GM18907 (cell line): ENCODE measurements around the gene CD320.
"Not testable (repeated sequence)": the region's sequence is repeated elsewhere in the genome, so short reads cannot be mapped to it uniquely, and the experiment has no call there.

Experiments
- ATAC-seq: cut with Tn5 transposase; IDR thresholded peaks from one replicate; pipeline ENCODE4 v1.9.1; 2021; ENCODE audit warnings: mild to moderate bottlenecking, moderate library complexity; ENCODE audit not compliant: unreplicated experiment

Gene CD320

GRCh38 chr19:8333767-8334457, 25.8 kb upstream of the CD320 start:
- ATAC-seq: no peak

- ATAC-seq: no peak
These were observed 25.0 kb upstream of the CD320 start for GRCh38 chr19:8332976-8333766.

GRCh38 chr19:8331263-8331845, 23.2 kb upstream of the CD320 start:
- ATAC-seq: no peak

- no peak for ATAC-seq
These were observed 21.8 kb upstream of the CD320 start for GRCh38 chr19:8329996-8330395.

GRCh38 chr19:8325454-8325853, 17.3 kb upstream of the CD320 start:
- no peak for ATAC-seq

GRCh38 chr19:8324186-8325050, 16.3 kb upstream of the CD320 start:
- ATAC-seq: no peak

- ATAC-seq: no peak
These were observed 15.6 kb upstream of the CD320 start for GRCh38 chr19:8323781-8324185.

- no peak for ATAC-seq
These were observed 14.5 kb upstream of the CD320 start for GRCh38 chr19:8322638-8322997.

- ATAC-seq: no peak
These were observed 14.0 kb upstream of the CD320 start for GRCh38 chr19:8321986-8322637.

- ATAC-seq: peak; percentile 89
These were observed 13.2 kb upstream of the CD320 start, which contains the start of the genes NDUFA7 and RPS28 for GRCh38 chr19:8321067-8321985. Gene NDUFA7, minus strand, starts transcription at chr19:8321375. Its CDS starts 17 bp downstream, at chr19:8321358. Gene RPS28, plus strand, starts transcription at chr19:8321496. Its CDS starts 35 bp downstream, at chr19:8321531.

GRCh38 chr19:8320564-8321066, 12.5 kb upstream of the CD320 start:
- ATAC-seq: peak; percentile 24

- ATAC-seq: no peak
These were observed 11.8 kb upstream of the CD320 start for GRCh38 chr19:8319807-8320520.

- ATAC-seq: not testable (repeated sequence)
These were observed 10.7 kb upstream of the CD320 start for GRCh38 chr19:8318835-8319234.

- ATAC-seq: no peak
These were observed 8.4 kb upstream of the CD320 start for GRCh38 chr19:8316351-8317125.

GRCh38 chr19:8314981-8315640, 7.0 kb upstream of the CD320 start:
- not testable (repeated sequence) for ATAC-seq

GRCh38 chr19:8311461-8312260, 3.5 kb upstream of the CD320 start:
- no peak for ATAC-seq
